Central memory CD4-positive, alpha-beta T cell (primary cell): ENCODE measurements around the gene GARS1.

Experiments
- DNase-seq: peaks from one replicate; pipeline ENCODE4 v3.0.0; 2022

The GARS1 gene

GRCh38 chr7:30658479-30659074, 63.9 kb downstream of the GARS1 start:
- DNase-seq, result no peak

GRCh38 chr7:30659312-30659711, 64.6 kb downstream of the GARS1 start:
- DNase-seq, result no peak

GRCh38 chr7:30660331-30661255, 65.9 kb downstream of the GARS1 start:
- DNase-seq, result no peak

- no peak for DNase-seq
These were observed 67.2 kb downstream of the GARS1 start for GRCh38 chr7:30661926-30662325.

GRCh38 chr7:30662431-30662939, 67.8 kb downstream of the GARS1 start:
- DNase-seq, result no peak

GRCh38 chr7:30663414-30663813, 68.7 kb downstream of the GARS1 start:
- no peak for DNase-seq

- no peak for DNase-seq
These were observed 69.7 kb downstream of the GARS1 start for GRCh38 chr7:30664184-30664885.

GRCh38 chr7:30665043-30665442, 70.4 kb downstream of the GARS1 start:
- no peak for DNase-seq

GRCh38 chr7:30665449-30665848, 70.8 kb downstream of the GARS1 start:
- no peak for DNase-seq

GRCh38 chr7:30667172-30667571, 72.5 kb downstream of the GARS1 start:
- no peak for DNase-seq

- DNase-seq, result no peak
These were observed 73.4 kb downstream of the GARS1 start for GRCh38 chr7:30668102-30668501.

GRCh38 chr7:30671793-30672465, 77.3 kb downstream of the GARS1 start:
- DNase-seq, result no peak

GRCh38 chr7:30674420-30674819, 79.7 kb downstream of the GARS1 start:
- DNase-seq, result no peak

- no peak for DNase-seq
These were observed 80.2 kb downstream of the GARS1 start for GRCh38 chr7:30674876-30675275.

GRCh38 chr7:30678805-30679204, 84.1 kb downstream of the GARS1 start:
- no peak for DNase-seq

GRCh38 chr7:30679664-30680063, 85.0 kb downstream of the GARS1 start:
- DNase-seq, result no peak

- DNase-seq, result no peak
These were observed 86.7 kb downstream of the GARS1 start for GRCh38 chr7:30681331-30681797.

GRCh38 chr7:30681815-30682211, 87.1 kb downstream of the GARS1 start:
- DNase-seq, result no peak

- no peak for DNase-seq
These were observed 87.8 kb downstream of the GARS1 start, which contains the start of gene CRHR2 for GRCh38 chr7:30682212-30683083. TSS of gene CRHR2 (minus strand) at chr7:30682456. CDS start at chr7:30682280, 176 bp downstream.

GRCh38 chr7:30683306-30683705, 88.6 kb downstream of the GARS1 start:
- DNase-seq, result no peak
